ENCODE data around the gene TEX48. TPM values are rescaled to one million over a fixed set of nuclear protein-coding genes. Genes with fewer than 3 reads are reported as not detected.

Gene TEX48
- total RNA-seq, 1 donor from 2014 or later, result not detected

GRCh38 chr9:114662081-114662989, 19.7 kb downstream of the TEX48 start:
- intact Hi-C loops (cut with micrococcal nuclease), result no loop called here
- H3K4me1 ChIP-seq, result no peaks in the 10 kb centered on the region
- no peak overlapping the region for H3K4me3 ChIP-seq

GRCh38 chr9:114657705-114658104, 24.3 kb downstream of the TEX48 start, which contains the start of gene TEX53:
Gene TEX53 (minus strand): TSS chr9:114657805. CDS start chr9:114657774, 31 bp downstream.
- H3K9me3 ChIP-seq (replicated peaks), result no peaks in the 10 kb centered on the region
- intact Hi-C loops (cut with micrococcal nuclease), result loop anchor here (10.0 kb wide), 1 partner anchor 173 kb away; no protein-coding TSS in a partner anchor
- no peak for TF ChIP-seq CTCF (IDR thresholded peaks at IDR 0.05; ENCODE audit: borderline replicate concordance)
- H3K4me3 ChIP-seq, result no peak within 1 kb of the TSS
- no peaks in the 10 kb centered on the region for H3K4me1 ChIP-seq
- H3K27ac ChIP-seq (replicated peaks), result no peak within 1 kb of the TSS
- H3K27me3 ChIP-seq (ENCODE audit: low read depth), result peaks cover 28% of the 10 kb centered on the region
- no peak for DNase-seq
- no peaks in the 10 kb centered on the region for H3K36me3 ChIP-seq

More at GRCh38 chr9:114662081-114662989, 19.7 kb downstream of the TEX48 start:
- DNase-seq, result no peak
- Histone ChIP-seq H3K27me3 (ENCODE audit: low read depth) (peaks cover 69% of the 10 kb centered on the region), H3K36me3 (no peaks in the 10 kb centered on the region), H3K9me3 (replicated peaks) (no peaks in the 10 kb centered on the region), H3K27ac (replicated peaks) (no peak overlapping the region)
- TF ChIP-seq CTCF (IDR thresholded peaks at IDR 0.05; ENCODE audit: borderline replicate concordance), result peak; percentile 83

DNA sequence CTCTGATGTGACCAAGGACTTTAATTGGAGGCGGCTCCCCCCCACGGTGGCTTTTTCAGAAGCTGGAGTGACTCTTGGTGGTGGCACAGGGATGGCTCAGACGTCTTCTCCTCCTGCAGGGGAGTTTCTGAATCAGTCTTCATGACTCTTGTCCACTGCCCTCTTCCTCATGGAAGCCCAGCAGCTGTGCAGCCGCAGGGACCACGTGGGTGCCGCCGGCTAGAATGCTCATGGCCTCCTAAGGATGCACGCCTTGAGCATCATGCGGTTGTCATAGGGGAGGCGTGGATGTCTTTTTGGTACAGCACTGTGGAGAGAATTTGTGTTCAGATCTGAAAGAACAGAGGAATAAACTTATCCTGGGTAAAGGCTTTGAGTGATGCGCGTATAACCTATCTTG, 25.7 kb downstream of the TEX48 start:
- Histone ChIP-seq H3K9me3 (replicated peaks) (no peaks in the 10 kb centered on the region), H3K36me3 (no peaks in the 10 kb centered on the region), H3K4me3 (no peak overlapping the region), H3K27me3 (ENCODE audit: low read depth) (peaks cover 14% of the 10 kb centered on the region), H3K4me1 (no peaks in the 10 kb centered on the region), H3K27ac (replicated peaks) (no peak overlapping the region)
- DNase-seq, result no peak
- no peak for TF ChIP-seq CTCF (IDR thresholded peaks at IDR 0.05; ENCODE audit: borderline replicate concordance)
- intact Hi-C loops (cut with micrococcal nuclease), result loop anchor here (10.0 kb wide), 1 partner anchor 172 kb away; no protein-coding TSS in a partner anchor

DNA sequence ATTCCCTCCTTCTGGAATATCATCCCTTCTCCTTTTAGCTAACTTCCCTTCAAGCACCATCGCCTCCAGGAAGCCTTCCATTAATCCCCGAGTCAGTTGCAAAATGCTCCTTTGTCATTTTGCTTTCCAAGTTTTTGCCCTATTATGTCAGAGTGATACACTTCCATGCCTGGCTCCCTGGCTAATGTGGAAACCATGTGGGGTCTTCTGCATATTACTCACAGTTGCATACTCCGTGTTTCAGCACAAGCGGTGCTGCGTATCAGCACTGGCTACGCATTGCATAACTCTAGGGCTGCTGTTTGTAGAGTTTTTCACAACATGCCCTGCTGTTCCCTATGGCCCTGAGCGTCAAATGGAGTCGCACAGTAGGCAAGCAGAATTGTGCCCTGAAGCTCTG, 26.3 kb downstream of the TEX48 start:
- Histone ChIP-seq H3K27me3 (ENCODE audit: low read depth) (peaks cover 8% of the 10 kb centered on the region), H3K27ac (replicated peaks) (no peak overlapping the region), H3K9me3 (replicated peaks) (no peaks in the 10 kb centered on the region), H3K4me1 (no peaks in the 10 kb centered on the region), H3K36me3 (no peaks in the 10 kb centered on the region), H3K4me3 (no peak overlapping the region)
- no peak for DNase-seq
- TF ChIP-seq CTCF (IDR thresholded peaks at IDR 0.05; ENCODE audit: borderline replicate concordance), result no peak
- intact Hi-C loops (cut with micrococcal nuclease), result loop anchor here (10.0 kb wide), 1 partner anchor 171 kb away; no protein-coding TSS in a partner anchor

DNA sequence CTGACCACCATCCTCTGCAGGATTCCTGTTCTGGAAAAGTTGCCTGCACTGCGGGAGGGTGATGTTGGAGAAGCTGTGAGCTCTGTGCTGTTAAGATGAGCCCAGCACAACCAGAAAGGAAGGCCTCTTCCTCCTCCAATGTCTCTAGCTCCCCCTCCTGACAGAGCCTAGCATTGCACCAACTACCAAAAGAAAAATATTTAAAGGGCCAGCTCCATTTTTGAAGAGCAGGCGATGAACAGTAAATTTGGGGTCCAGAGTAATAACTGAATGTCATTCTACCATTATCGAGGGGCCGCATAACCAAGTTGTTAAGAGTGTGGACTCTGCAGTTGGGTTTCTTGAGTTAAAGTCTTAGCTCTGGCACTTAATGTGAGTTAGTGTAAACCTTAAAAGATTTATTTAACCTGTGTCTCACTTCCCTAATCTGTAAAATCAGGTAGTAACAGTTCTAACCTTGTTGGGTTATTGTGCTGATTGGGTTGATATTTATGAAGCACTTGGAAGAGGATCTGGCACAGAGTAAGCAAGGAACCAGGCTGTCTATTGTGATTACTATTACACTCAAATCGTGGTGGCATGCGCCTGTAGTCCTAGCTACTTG, 28.3 kb downstream of the TEX48 start:
- H3K9me3 ChIP-seq (replicated peaks), result no peaks in the 10 kb centered on the region
- H3K36me3 ChIP-seq, result no peaks in the 10 kb centered on the region
- no peaks in the 10 kb centered on the region for H3K27me3 ChIP-seq (ENCODE audit: low read depth)
- H3K4me3 ChIP-seq, result no peak overlapping the region
- peak; percentile 28 for DNase-seq
- intact Hi-C loops (cut with micrococcal nuclease), result loop anchor here (5.0 to 10.0 kb wide), 2 partner anchors 169 to 246 kb away; no protein-coding TSS in a partner anchor
- H3K4me1 ChIP-seq, result no peaks in the 10 kb centered on the region
- no peak overlapping the region for H3K27ac ChIP-seq (replicated peaks)
- TF ChIP-seq CTCF (IDR thresholded peaks at IDR 0.05; ENCODE audit: borderline replicate concordance), result peak; percentile 91

Measured in left ventricle myocardium inferior (tissue), 1 donor.